ENCODE measurements around the gene MAGI1. TPM values are rescaled to one million over a fixed set of nuclear protein-coding genes. Genes with fewer than 3 reads are reported as not detected.
A peak's percentile ranks its signal among the peaks of the same experiment; 100 is the strongest.
"Not testable (repeated sequence)": the region's sequence is repeated elsewhere in the genome, so short reads cannot be mapped to it uniquely, and the experiment has no call there.

Gene MAGI1
- polyA plus RNA-seq, 3 donors: 29.7 to 33.5 (median 30.7) TPM

- no peak for DNase-seq (ENCODE audit: extremely low read depth in 1 of 11, low read depth in 9 of 11, low spot score in 4 of 11)
These were observed 506.5 kb downstream of the MAGI1 start for GRCh38 chr3:65532215-65532614.

- DNase-seq (ENCODE audit: extremely low read depth in 1 of 11, low read depth in 9 of 11, low spot score in 4 of 11): no peak
These were observed 507.2 kb downstream of the MAGI1 start for GRCh38 chr3:65531499-65531898.

- peak in 1 of 11 donors; percentile 68 for DNase-seq (ENCODE audit: extremely low read depth in 1 of 11, low read depth in 9 of 11, low spot score in 4 of 11)
These were observed 512.1 kb downstream of the MAGI1 start for GRCh38 chr3:65526656-65527055.

- DNase-seq (ENCODE audit: extremely low read depth in 1 of 11, low read depth in 9 of 11, low spot score in 4 of 11): no peak
These were observed 514.1 kb downstream of the MAGI1 start for GRCh38 chr3:65524584-65524983.

GRCh38 chr3:65523878-65524277 is 514.8 kb downstream of the MAGI1 start:
- DNase-seq (ENCODE audit: extremely low read depth in 1 of 11, low read depth in 9 of 11, low spot score in 4 of 11): no peak

GRCh38 chr3:65521032-65521431 is 517.7 kb downstream of the MAGI1 start:
- no peak for DNase-seq (ENCODE audit: extremely low read depth in 1 of 11, low read depth in 9 of 11, low spot score in 4 of 11)

- DNase-seq (ENCODE audit: extremely low read depth in 1 of 11, low read depth in 9 of 11, low spot score in 4 of 11): no peak
These were observed 521.7 kb downstream of the MAGI1 start for GRCh38 chr3:65516998-65517397.

- not testable (repeated sequence) for DNase-seq (ENCODE audit: extremely low read depth in 1 of 11, low read depth in 9 of 11, low spot score in 4 of 11)
These were observed 524.4 kb downstream of the MAGI1 start for GRCh38 chr3:65514317-65514716.

- DNase-seq (ENCODE audit: extremely low read depth in 1 of 11, low read depth in 9 of 11, low spot score in 4 of 11): not testable (repeated sequence)
These were observed 529.3 kb downstream of the MAGI1 start for GRCh38 chr3:65509423-65509794.

- DNase-seq (ENCODE audit: extremely low read depth in 1 of 11, low read depth in 9 of 11, low spot score in 4 of 11): no peak
These were observed 529.8 kb downstream of the MAGI1 start for GRCh38 chr3:65508750-65509422.

GRCh38 chr3:65507437-65507836 is 531.3 kb downstream of the MAGI1 start:
- DNase-seq (ENCODE audit: extremely low read depth in 1 of 11, low read depth in 9 of 11, low spot score in 4 of 11): no peak

- DNase-seq (ENCODE audit: extremely low read depth in 1 of 11, low read depth in 9 of 11, low spot score in 4 of 11): no peak
These were observed 534.9 kb downstream of the MAGI1 start for GRCh38 chr3:65503776-65504175.

- DNase-seq (ENCODE audit: extremely low read depth in 1 of 11, low read depth in 9 of 11, low spot score in 4 of 11): no peak
These were observed 536.2 kb downstream of the MAGI1 start for GRCh38 chr3:65502526-65502925.

- DNase-seq (ENCODE audit: extremely low read depth in 1 of 11, low read depth in 9 of 11, low spot score in 4 of 11): no peak
These were observed 538.1 kb downstream of the MAGI1 start for GRCh38 chr3:65500398-65501306.

GRCh38 chr3:65497846-65498245 is 540.9 kb downstream of the MAGI1 start:
- DNase-seq (ENCODE audit: extremely low read depth in 1 of 11, low read depth in 9 of 11, low spot score in 4 of 11): no peak

GRCh38 chr3:65497236-65497635 is 541.5 kb downstream of the MAGI1 start:
- no peak for DNase-seq (ENCODE audit: extremely low read depth in 1 of 11, low read depth in 9 of 11, low spot score in 4 of 11)

GRCh38 chr3:65493938-65494337 is 544.8 kb downstream of the MAGI1 start:
- no peak for DNase-seq (ENCODE audit: extremely low read depth in 1 of 11, low read depth in 9 of 11, low spot score in 4 of 11)

- peak in 1 of 11 donors; percentile 20 for DNase-seq (ENCODE audit: extremely low read depth in 1 of 11, low read depth in 9 of 11, low spot score in 4 of 11)
These were observed 545.3 kb downstream of the MAGI1 start for GRCh38 chr3:65493371-65493882.

GRCh38 chr3:65492249-65492648 is 546.5 kb downstream of the MAGI1 start:
- no peak for DNase-seq (ENCODE audit: extremely low read depth in 1 of 11, low read depth in 9 of 11, low spot score in 4 of 11)

GRCh38 chr3:65490114-65490513 is 548.6 kb downstream of the MAGI1 start:
- no peak for DNase-seq (ENCODE audit: extremely low read depth in 1 of 11, low read depth in 9 of 11, low spot score in 4 of 11)
